T-helper 2 cell treated with Interferon-gamma antibody and Interleukin-4, amounts not matched to agents 100 ng/mL and 5 ng/mL, for 36 hours (primary cell): ENCODE results near the gene ACY1. TPM values are rescaled to one million over a fixed set of nuclear protein-coding genes. Genes with fewer than 3 reads are reported as not detected.

Experiments used
- intact Hi-C: fragments of 100-400 bp; cut with micrococcal nuclease; formaldehyde crosslinking; loops from one replicate; pipeline ENCODE4 v1.15.1; 2023
- total RNA-seq: library from RNA; stranded (reverse); gene quantifications from 2 replicates; pipeline ENCODE4 v1.2.3, GENCODE V29; 2022

The ACY1 gene
- 28.0 and 31.2 TPM in 2 replicates for total RNA-seq

- intact Hi-C loops = loop anchor here (1.0 to 2.0 kb wide), 4 partner anchors 8 to 74 kb away; partner anchors contain the start of genes ABHD14A, DUSP7, PARP3 and RPL29
Observed at GRCh38 chr3:51982838-51983577, at the start of gene ACY1. TSS of gene ACY1 (plus strand) at chr3:51983535. CDS start at chr3:51984065, 530 bp downstream.

- intact Hi-C loops = no loop called here
Observed at GRCh38 chr3:51934139-51934850, 49.0 kb upstream of the ACY1 start.

GRCh38 chr3:51934991-51935885, 48.1 kb upstream of the ACY1 start:
- intact Hi-C loops = no loop called here

- intact Hi-C loops = no loop called here
Observed at GRCh38 chr3:51935886-51936755, 47.2 kb upstream of the ACY1 start.

GRCh38 chr3:51937014-51937413, 46.3 kb upstream of the ACY1 start:
- intact Hi-C loops = no loop called here

GRCh38 chr3:51937611-51938450, 45.5 kb upstream of the ACY1 start:
- intact Hi-C loops = no loop called here

- intact Hi-C loops = no loop called here
Observed at GRCh38 chr3:51938780-51939425, 44.4 kb upstream of the ACY1 start.

GRCh38 chr3:51940648-51941462, 42.5 kb upstream of the ACY1 start:
- intact Hi-C loops = loop anchor here (1.0 to 10.0 kb wide), 3 partner anchors 256 to 1326 kb away; partner anchors contain the start of genes ALAS1, CISH and MAPKAPK3

- intact Hi-C loops = loop anchor here (1.0 to 10.0 kb wide), 3 partner anchors 257 to 1327 kb away; partner anchors contain the start of genes ALAS1, CISH and MAPKAPK3
Observed at GRCh38 chr3:51941463-51941797, 41.9 kb upstream of the ACY1 start.

GRCh38 chr3:51941798-51942602, 41.3 kb upstream of the ACY1 start, which contains the start of the genes PARP3 and RRP9:
TSS of gene PARP3 (plus strand) at chr3:51942363. CDS start at chr3:51943356, 993 bp downstream.
TSS of gene RRP9 (minus strand) at chr3:51941904. CDS start at chr3:51941867, 37 bp downstream.
- intact Hi-C loops = loop anchor here (1.0 to 10.0 kb wide), 11 partner anchors 32 to 1327 kb away; partner anchors contain the start of genes ABHD14B, ACY1, ALAS1 and CISH

GRCh38 chr3:51942603-51943450, 40.5 kb upstream of the ACY1 start:
- intact Hi-C loops = loop anchor here (1.0 to 10.0 kb wide), 10 partner anchors 31 to 1328 kb away; partner anchors contain the start of genes ABHD14B, ACY1, CISH and MAPKAPK3

- intact Hi-C loops = loop anchor here (10.0 kb wide), 2 partner anchors 259 to 1329 kb away; partner anchors contain the start of genes CISH and MAPKAPK3
Observed at GRCh38 chr3:51943451-51944391, 39.6 kb upstream of the ACY1 start.

- intact Hi-C loops = loop anchor here (10.0 kb wide), 2 partner anchors 260 to 1330 kb away; partner anchors contain the start of genes CISH and MAPKAPK3
Observed at GRCh38 chr3:51944451-51945021, 38.8 kb upstream of the ACY1 start.
